ENCODE results near the gene DBX1.

DNA sequence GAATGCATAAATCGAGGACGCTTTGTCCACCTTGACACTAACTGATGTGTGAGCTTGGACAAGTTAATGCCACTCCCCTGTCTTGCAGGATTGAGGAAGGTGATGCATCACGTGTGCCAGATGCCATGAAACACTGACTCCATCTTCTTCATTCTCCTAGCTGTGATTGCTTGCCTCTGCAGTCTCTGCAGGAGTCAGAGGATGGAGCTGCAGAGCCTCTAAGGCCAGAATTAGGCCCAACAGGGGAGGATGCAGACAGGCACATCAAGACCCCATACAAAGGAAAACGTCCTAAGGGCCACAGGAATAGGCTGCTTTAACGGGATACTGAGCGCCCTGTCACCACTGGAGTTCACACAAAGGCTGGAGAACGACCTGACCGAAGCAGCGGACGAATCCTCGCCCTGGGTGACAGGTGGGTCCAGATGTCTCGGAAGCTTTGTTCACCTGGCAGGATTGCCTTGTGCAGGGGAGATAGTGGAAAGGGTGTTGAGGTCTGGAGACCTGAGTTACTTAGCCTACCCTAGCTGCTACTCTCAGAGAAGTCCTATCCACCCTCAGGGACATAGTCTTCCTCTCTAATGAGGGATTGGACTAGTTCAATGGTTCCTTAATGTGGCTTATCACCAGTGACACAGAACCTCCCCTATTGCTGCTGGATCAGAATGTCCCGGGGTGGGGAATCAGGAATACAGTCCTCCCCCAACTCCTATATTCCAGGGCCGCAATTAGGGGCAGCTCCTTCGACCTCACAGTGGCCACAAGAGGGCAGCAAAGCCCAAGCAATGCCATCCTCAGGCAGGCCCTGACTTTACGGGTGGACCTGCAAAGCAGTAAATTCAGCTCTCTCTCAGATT is 32.4 kb downstream of the DBX1 start:
- peak; percentile 83 for TF ChIP-seq CTCF (IDR thresholded peaks at IDR 0.05)
- no peak for TF ChIP-seq ZFX (IDR thresholded peaks at IDR 0.05; ENCODE audit: borderline replicate concordance)
